Stimulated activated CD4-positive, alpha-beta T cell treated with anti-CD3 and anti-CD28 coated beads, TNF-alpha, amount 100 ng/mL, for 48 hours (primary cell): ENCODE measurements around the gene RAB30.
"Not testable (repeated sequence)": the region's sequence is repeated elsewhere in the genome, so short reads cannot be mapped to it uniquely, and the experiment has no call there.

Experiments used
- DNase-seq, 3 donors: peaks; one replicate each; pipeline ENCODE4 v3.0.0-alpha.2; 2020; ENCODE audit warnings: low read depth in 3 of 3

RAB30 gene

DNA sequence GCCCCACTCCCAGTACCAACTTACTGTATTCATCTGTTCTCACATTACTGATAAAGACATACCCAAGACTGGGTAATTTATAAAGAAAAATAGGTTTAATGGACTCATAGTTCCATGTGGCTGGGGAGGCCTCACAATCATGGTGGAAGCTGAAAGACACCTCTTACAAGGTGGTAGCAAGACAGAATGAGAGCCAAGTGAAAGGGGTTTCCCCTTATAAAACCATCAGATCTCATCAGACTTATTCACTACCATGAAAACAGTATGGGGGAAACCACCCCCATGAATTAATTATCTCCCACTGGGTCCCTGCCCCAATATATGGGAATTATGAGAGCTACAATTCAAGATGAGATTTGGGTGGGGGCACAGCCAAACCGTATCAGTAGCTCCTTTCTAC lies 126.7 kb downstream of the RAB30 start:
- not testable (repeated sequence) for DNase-seq

DNA sequence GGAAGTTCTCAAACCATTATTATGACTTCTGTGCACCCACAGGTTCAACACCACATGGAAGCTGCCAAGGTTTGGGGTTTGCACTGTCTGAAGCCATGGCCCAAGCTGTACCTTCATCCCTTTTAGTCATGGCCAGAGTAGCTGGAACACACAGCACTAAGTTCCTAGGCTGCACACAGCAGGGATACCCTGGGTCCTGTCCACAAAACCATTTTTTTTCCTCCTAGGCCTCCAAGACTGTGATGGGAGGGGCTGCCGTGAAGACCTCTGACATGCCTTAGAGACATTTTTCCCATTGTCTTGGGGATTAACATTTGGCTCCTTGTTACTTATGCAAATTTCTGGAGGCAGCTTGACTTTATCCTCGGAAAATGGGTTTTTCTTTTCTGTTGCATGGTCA lies 127.5 kb downstream of the RAB30 start:
- DNase-seq: no peak

GRCh38 chr11:82943430-82943829 lies 128.3 kb downstream of the RAB30 start:
- DNase-seq: not testable (repeated sequence)

DNA sequence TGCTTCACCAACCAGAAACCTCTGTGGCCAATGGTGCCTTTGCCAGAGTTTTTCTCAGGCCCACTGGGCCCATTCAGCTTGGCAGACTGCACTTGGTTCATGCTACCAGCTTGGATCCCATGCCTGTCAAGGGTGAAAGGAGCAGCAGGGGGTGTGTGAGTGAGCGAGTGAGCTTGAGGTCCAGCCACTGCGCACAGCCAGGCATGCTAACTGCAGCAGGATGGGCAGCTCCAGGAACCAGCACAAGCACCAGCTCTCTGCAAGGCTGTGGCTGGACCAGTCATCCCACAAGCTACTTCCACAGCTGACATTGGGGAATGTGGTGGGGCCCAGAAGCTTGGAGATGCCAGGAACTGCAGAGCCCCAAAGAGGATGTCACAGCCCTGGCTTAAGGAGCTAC lies 129.3 kb downstream of the RAB30 start:
- no peak for DNase-seq

- DNase-seq: no peak
These were observed 132.2 kb downstream of the RAB30 start for GRCh38 chr11:82939456-82939855.

DNA sequence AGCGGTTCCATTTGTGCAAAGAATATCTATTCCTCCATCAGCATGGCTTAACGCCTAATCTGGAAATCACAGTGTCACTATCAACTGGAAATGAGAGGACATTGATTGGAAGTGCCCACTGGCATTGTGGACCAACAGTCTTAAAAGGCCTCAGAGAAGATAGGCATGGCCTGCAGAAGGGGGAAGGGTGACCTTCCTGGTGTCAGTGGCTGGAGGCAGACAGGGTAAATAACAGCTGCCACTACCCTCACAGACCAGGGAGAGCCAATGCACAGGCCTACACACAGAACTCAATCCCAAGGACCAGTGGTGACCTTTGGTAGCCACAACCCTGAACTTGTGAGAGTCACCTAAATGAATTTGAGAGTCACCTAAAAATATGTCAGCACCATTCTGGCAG lies 134.1 kb downstream of the RAB30 start:
- DNase-seq: no peak

- no peak for DNase-seq
These were observed 135.4 kb downstream of the RAB30 start for GRCh38 chr11:82936261-82936660.

- no peak for DNase-seq
These were observed 139.1 kb downstream of the RAB30 start for GRCh38 chr11:82932564-82932963.

DNA sequence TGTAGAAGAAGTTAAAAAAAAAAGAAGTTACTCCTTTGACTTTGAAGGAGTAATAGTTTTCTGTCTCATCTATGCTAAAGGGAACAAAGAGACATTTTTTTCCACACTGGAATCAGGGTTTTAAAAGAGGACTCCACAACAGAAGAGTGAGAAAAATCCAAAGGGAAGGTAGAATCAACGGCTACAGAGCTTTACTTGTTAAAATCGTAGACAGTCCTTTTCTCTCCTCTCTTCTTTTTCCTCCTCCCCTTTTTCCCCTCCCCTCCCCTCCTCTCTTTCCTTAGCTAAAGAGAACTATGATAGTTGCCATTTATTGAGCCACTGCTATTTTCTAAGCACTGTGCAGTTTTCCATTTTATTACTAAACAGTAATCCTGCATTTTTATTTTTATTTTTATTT lies 141.0 kb downstream of the RAB30 start:
- DNase-seq: no peak

DNA sequence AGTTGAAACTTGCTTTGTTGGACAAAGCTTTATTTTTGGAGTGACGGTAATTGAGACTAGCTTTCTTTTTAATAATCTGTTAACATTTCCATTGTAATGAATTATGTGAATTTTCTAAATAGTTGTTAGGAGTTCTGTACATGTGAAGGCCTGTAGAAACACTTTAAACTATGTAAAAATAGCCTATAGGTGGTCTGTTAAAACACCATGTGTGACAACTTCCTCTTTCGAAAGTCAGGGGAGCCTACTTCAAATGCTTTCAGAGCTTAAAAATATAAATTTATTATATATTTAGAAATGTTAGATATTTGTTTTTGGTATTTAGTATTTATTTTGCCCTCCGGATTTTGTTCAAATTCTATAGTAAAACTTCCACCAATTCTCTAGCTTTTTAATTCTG lies 141.5 kb downstream of the RAB30 start:
- DNase-seq: no peak

- no peak for DNase-seq
These were observed 142.6 kb downstream of the RAB30 start for GRCh38 chr11:82929121-82929520.

GRCh38 chr11:82927264-82927880 lies 144.3 kb downstream of the RAB30 start:
- DNase-seq: peak in 1 of 3 donors; percentile 13

DNA sequence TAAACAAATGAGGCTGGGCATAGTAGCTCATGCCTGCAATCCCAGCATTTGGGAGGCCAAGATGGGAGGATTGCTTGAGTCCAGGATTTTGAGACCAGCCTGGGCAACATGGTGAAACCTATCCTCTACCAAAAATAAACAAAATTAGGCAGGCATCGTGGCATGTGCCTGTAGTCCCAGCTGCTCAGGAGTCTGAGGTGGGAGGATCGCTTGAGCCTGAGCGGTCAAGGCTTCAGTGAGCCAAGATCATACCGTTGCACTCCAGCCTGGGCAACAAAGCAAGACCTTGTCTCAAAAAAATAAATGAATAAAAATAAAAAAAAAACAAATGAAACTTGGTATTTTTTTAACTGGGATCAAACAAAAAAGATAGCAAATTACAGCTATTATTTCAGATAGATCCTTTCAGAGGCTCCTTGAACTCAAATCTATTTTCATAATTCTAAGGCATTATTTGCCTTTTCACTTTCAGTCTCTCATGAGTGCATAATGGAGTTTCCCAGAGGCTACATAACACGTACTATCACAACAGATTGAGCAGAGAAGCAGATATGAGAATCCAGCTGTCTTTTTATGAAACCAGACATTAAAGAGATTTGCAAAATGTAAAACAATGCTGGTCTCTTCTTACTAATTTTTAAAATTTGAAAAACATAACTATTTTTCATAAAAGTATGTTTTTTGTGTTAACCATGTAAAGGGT lies 147.0 kb downstream of the RAB30 start:
- no peak for DNase-seq
